MV-4-11 (cell line): Measurements from ENCODE around the gene ADGRG1.

Experiments used
- DNase-seq: peaks from one replicate; lab custom pipeline; 2025; lab: John Stamatoyannopoulos, UW

ADGRG1 gene

DNA sequence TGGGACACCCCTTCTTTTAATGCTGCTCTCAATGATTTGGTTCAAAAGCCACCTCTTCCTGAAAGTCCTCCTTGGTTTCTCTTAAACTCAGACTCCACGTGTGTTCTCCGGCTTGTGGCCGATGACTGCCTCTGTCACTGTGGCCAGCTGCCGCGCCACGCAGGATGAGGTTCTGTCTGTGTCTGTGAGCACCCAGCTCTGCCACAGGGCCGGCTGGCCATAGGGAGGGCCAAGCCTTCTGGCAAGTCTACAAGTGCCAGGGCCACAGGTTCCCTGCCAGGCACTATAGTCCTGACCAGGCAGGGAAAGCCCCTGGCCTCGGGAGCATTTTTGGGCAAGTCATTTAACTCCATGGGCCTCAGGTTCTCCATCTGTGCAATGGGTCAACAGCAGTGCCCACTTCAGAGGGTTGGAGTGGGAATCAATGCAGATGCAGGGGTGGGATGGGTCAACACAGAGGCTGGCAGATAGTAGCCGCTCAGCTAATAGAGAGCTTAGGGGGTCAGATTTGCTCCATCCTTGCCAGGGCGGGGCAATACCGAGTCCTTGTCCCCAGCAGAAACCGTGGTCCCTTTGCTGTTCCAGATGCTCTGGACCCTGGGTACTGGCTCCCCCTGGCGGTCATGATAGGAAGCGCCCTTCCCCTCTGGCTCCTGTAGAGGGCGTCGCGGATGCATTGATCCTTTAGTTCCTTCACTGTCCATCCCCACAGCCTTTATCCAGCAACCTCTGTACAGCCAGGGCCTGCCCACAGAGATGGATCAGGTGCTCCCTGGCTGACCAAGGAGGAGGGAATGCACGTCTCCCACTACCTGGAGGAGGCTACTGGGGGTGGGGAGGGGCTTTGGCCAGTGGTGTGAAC lies 20.4 kb downstream of the ADGRG1 start:
- DNase-seq, result peak; percentile 74

DNA sequence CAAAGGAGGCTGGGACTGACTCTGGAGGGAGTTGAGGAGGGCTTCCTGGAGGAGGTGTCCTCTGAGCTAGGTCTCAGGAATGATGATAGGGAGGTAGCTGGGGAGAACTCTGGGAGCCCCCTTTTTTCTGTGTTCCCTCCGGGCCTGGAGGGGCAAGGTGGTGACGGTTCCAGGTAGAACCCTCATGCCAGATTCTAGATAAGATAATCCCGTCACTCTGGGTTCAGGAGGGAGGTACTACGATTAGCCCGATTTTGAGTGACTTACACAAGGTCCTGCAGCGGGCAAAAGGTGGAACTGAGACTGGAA lies 21.0 kb downstream of the ADGRG1 start:
- no peak for DNase-seq

DNA sequence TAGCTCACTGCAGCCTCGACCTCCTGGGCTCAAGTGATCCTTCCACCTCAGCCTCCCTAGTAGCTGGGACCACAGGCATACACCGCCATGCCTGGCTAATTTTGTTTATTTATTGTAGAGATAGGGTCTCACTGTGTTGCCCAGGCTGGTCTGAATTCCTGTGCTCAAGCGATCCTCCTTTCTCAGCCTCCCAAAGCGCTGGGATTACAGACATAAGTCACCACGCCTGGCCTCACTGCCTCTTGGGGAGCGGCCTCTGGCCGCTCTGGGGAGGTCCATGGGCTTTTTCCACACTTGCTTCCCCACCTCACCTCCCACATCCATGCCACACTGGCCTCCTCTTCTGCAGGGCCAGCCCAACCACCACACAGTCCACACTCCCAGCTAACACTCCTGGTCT lies 21.4 kb downstream of the ADGRG1 start:
- no peak for DNase-seq

DNA sequence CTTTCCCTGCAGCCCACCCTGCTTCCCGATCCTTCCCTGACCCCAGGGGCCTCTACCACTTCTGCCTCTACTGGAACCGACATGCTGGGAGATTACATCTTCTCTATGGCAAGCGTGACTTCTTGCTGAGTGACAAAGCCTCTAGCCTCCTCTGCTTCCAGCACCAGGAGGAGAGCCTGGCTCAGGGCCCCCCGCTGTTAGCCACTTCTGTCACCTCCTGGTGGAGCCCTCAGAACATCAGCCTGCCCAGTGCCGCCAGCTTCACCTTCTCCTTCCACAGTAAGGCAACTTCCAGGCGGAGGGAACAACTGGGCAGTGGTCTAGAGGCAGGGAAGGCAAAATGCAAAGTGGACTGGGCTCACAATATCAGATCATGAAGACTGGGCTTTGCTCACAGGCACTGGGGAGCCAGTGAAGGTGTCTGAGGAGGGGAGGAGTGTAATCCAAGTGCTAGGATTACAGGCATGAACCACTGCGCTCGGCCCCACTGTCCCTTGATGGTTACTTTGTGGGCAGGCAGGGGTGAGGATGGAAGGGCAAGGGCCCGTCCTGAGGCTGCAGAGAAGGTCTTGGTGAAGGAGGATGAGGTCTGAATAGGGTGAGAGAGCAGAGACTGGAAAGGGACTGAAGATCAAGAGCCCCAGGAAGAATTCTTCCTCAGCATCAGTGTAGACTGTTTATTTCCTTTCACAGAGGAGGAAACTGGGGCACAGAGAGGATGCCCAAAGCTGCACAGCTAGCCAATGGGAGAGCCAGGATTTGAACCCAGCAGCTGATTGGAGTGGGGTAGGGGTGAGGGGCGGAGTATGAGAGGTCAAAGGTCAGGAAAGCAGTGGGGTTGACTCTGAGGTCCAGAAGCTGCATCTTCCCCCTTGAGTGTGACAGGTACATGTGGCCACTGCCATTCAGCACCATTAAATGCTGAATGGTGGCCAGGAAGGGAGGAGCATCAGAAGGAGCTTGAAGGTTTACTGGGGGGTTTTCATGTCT lies 23.2 kb downstream of the ADGRG1 start:
- DNase-seq, result no peak

DNA sequence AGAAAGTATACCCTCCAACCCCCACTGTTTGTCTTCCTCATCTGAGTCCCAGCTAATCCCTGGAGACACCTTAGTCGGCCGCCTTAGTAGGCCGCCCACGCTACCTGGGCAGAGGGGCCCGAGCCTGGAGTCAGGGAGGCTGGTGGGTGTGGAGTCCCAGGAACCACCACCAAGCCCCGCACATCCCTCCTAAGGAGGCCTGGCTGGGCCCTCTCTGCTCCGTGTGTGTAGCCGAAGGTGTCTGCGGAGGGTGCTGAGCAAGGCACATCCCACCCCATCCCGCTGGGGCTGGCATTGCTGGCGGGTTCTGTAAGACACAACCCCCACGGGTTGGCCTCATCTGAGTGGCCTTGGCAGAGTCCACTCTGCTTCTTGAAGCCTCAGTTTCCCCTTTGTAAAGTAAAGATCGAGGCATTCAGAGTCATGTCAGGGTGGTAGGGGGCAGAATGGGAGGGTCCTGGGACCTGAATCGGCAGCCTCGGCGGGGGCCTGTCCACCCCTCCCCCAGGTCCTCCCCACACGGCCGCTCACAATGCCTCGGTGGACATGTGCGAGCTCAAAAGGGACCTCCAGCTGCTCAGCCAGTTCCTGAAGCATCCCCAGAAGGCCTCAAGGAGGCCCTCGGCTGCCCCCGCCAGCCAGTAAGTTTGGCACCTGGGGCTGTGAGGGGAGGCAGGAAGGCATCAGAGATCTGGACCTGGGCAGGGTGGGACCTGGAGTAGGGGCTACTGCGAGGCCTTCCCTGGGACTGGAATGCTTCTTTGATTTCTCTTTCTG lies 24.5 kb downstream of the ADGRG1 start:
- DNase-seq, result no peak

DNA sequence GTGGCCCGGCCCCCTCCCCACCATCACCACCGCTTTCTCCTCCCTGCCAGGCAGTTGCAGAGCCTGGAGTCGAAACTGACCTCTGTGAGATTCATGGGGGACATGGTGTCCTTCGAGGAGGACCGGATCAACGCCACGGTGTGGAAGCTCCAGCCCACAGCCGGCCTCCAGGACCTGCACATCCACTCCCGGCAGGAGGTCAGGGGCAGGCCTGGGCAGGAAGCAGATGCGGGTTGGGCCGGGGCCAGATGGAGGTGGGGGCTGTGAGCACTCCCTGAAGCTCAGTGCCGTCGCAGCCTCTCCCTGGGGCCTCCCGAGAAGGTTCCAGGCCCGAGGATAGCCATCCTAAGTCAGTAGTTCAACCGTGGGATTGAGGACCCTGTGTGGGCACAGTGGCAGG lies 25.5 kb downstream of the ADGRG1 start:
- no peak for DNase-seq

DNA sequence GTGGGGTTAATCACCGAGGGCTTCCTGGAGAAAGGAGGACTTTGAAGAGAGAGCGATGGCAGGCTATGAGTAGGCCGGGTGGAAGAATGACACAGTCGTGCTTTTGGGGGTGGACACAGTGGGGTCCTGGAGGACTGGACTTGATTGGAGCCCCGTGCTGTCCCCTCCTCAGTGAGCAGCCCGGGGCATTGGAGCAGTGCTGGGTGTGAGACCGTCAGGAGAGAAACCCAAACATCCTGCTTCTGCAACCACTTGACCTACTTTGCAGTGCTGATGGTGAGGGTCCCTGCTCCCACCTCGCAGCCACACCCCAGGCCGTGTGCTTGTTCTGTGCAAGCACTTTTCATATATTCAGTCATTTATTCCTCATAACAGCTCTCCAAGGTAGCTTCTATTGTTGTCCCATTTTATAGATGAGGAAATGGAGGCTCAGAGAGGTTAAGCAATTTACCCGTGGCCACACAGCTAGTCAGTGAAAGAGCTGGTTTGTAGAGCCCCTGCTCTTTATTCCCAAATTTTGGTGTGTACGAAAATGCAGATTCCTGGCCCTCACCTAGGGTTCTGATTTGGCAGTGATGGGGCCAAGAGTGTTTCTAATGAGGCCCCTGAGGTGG lies 28.0 kb downstream of the ADGRG1 start:
- no peak for DNase-seq

DNA sequence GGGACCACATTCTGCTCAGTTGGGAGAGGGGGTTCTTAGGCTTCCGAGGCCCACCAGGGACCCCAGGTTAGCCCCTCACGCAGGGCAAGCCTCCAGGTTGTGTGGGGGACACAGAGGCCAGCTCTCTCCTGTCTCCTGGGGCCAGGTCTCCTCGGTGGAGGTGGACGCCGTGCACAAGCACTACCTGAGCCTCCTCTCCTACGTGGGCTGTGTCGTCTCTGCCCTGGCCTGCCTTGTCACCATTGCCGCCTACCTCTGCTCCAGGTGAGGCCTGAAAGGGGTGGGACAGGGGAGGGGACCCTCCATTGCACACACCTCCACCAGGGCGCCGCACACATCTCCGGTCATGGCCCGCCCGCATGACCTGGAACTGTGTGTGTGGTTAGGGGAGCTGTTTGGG lies 28.8 kb downstream of the ADGRG1 start:
- no peak for DNase-seq

DNA sequence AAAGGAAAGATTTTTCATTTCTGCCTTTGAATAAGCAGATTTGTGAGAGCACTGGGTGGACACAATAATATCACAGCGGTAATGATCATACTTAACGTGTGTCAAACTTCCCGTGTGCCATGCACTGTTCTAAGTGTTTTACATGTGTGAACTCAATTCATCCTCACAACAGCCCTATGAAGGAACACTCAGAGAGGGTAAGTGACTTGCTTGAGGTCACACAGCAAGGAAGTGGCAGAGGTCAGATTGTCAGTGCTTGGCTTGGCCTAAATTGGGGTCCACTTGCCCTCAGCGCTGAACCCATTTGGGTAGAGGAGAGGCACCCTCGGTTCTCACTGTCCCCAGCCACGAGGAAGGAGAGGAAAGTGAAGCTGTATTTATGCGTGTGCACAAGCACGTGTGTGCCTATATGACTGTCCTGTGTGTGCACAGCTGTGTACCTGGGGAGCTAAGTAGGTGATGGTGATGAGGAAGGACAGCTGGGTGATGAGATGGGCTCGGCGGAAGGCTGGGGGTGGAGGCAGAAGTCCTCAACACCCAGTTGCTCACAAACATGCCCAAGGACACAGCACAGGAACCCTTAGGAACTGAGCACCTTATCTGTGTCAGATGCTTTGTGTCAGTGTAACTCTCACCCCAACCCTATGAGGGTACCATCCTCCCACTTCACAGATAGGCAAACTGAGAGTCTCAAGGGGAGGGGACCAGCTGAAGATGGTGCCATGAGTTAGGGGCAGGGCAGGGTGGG lies 29.9 kb downstream of the ADGRG1 start:
- DNase-seq, result no peak

DNA sequence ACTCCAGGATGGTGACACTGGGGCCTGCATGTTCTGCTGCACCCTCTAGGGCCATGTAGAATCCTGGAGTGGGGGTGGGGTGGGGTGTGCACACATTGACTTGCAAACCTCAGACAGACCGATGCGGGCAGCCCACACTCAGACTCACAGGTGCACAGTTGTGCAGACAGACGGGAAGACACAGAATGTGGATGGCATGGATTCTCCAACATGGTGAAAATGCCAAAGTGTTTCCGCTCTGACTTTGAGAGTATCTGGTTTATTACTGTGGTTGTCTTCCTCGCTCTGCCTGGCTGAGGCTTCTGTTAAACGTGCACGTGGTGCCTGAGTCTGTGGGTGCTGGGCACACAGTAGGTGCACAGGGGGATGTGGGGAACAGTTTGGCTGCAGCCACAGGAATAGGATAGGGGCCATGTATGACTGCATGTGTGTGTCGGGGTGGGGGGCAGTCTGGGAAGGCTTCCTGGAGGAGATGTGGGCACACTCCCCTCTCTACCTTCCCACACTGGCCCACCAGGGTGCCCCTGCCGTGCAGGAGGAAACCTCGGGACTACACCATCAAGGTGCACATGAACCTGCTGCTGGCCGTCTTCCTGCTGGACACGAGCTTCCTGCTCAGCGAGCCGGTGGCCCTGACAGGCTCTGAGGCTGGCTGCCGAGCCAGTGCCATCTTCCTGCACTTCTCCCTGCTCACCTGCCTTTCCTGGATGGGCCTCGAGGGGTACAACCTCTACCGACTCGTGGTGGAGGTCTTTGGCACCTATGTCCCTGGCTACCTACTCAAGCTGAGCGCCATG lies 30.6 kb downstream of the ADGRG1 start:
- DNase-seq, result no peak

DNA sequence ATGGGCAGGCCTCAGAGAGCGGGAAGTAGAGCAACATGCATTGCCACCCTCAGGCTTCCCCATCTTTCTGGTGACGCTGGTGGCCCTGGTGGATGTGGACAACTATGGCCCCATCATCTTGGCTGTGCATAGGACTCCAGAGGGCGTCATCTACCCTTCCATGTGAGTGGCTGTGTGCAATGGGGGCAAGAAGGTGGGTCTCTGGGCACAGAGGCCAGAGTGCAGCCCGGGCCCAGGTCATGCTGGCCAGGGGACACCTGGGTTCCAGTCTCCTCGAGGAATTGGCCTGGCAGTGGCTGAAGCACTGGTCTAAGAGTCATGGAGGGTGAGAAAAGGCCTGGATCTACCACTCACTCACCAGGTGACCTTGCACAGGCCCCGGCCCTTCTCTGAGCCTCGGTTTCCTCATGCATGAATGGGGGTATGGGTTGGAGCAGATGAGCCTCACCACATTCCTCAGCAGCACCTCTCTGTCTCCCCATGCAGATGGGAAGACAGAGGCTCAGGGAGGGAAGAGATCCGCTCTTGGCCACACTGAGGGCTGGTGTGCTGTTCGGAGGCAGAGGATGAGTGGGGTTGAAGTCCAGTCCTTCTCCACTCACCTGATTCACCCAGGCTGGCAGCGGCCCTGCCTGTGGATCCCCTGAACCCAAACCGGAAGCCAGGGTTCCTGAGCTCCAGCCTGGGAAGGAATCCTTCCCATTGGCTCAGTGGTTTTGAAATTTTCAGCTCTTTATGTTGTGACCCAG lies 32.5 kb downstream of the ADGRG1 start:
- DNase-seq, result no peak

DNA sequence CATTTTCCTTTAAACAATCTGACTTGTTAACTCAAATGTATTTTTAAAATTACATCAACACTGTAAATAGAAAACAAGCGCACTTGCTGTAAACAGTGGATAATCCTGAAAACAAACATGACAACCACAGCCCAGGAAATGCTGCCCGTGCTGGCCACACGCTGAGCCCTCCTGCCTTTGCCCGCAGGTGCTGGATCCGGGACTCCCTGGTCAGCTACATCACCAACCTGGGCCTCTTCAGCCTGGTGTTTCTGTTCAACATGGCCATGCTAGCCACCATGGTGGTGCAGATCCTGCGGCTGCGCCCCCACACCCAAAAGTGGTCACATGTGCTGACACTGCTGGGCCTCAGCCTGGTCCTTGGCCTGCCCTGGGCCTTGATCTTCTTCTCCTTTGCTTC lies 33.1 kb downstream of the ADGRG1 start:
- DNase-seq, result no peak

DNA sequence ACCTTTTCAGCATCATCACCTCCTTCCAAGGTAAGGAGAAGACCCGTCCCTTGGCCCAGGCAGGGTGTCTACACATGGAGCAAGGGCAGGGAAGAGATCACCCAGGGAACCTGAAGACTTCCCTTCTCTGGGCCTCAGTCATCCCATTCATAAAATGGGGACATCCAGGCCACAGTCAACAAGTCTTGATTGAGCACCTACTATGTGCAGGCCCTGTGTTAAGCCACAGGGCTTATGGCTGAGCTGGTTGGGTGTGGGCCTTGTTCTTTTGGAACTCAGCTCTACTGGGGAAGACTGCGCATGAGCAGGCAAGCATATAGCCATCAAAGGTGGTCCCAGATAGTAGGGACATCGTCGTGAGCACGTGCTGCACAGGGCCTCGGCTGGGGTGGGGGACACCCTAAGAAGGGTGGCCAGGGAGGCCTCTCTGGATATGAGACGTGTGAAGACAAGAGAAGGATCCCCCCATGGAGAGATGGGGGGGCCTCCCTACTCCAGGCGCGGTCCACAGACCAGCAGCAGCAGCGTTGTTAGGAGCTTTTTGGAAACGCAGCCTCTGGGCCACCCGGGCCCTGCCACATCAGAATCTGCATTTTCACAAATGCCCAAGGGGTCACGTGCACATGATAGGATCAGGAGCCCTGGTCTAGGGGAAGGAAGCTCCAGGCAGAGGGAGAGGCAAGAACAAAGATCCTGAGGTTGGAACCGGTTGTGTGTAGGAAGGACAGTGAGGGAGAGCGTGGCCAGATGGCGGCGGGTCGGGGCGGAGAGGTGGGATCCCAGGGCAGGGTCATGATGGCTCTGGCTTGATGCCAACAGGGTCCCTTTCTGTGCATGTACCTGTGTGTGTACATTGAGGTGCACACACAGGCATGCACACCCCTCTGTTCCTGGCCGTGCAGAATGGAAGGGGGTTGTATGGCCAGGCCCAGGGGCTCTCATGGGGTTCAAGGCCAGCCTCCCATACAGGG lies 33.8 kb downstream of the ADGRG1 start:
- no peak for DNase-seq

DNA sequence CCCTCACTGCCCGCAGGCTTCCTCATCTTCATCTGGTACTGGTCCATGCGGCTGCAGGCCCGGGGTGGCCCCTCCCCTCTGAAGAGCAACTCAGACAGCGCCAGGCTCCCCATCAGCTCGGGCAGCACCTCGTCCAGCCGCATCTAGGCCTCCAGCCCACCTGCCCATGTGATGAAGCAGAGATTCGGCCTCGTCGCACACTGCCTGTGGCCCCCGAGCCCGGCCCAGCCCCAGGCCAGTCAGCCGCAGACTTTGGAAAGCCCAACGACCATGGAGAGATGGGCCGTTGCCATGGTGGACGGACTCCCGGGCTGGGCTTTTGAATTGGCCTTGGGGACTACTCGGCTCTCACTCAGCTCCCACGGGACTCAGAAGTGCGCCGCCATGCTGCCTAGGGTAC lies 35.0 kb downstream of the ADGRG1 start:
- no peak for DNase-seq

DNA sequence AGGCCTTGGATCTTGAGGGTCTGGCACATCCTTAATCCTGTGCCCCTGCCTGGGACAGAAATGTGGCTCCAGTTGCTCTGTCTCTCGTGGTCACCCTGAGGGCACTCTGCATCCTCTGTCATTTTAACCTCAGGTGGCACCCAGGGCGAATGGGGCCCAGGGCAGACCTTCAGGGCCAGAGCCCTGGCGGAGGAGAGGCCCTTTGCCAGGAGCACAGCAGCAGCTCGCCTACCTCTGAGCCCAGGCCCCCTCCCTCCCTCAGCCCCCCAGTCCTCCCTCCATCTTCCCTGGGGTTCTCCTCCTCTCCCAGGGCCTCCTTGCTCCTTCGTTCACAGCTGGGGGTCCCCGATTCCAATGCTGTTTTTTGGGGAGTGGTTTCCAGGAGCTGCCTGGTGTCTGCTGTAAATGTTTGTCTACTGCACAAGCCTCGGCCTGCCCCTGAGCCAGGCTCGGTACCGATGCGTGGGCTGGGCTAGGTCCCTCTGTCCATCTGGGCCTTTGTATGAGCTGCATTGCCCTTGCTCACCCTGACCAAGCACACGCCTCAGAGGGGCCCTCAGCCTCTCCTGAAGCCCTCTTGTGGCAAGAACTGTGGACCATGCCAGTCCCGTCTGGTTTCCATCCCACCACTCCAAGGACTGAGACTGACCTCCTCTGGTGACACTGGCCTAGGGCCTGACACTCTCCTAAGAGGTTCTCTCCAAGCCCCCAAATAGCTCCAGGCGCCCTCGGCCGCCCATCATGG lies 35.7 kb downstream of the ADGRG1 start:
- no peak for DNase-seq

DNA sequence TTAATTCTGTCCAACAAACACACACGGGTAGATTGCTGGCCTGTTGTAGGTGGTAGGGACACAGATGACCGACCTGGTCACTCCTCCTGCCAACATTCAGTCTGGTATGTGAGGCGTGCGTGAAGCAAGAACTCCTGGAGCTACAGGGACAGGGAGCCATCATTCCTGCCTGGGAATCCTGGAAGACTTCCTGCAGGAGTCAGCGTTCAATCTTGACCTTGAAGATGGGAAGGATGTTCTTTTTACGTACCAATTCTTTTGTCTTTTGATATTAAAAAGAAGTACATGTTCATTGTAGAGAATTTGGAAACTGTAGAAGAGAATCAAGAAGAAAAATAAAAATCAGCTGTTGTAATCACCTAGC lies 36.2 kb downstream of the ADGRG1 start:
- DNase-seq, result no peak

DNA sequence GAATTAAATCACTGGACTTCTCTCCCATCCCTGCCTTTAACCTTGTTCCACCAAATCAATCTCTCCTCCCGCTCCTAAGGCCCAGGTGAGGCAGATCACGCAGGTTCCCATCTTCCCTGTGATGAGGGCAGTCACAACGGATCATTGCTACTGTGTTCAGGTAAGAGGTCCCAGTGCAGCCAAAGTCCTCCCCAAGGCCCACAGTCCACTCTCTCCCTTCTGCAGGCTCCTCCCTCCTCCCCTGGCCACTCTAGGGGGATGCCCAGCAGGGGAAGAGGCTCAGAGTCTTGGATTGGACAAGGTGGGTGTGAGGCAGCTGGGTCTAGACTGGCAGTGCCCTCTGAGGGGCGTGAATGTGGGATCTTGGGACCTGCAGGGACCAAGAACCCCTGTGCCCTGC lies 37.1 kb downstream of the ADGRG1 start:
- no peak for DNase-seq
